SKM-1 (cell line): Measurements from ENCODE around the gene SPEN.

Experiments used
- DNase-seq: peaks from one replicate; lab custom pipeline; 2025; ENCODE audit not compliant: unreplicated experiment; lab: John Stamatoyannopoulos, UW

Gene SPEN

DNA sequence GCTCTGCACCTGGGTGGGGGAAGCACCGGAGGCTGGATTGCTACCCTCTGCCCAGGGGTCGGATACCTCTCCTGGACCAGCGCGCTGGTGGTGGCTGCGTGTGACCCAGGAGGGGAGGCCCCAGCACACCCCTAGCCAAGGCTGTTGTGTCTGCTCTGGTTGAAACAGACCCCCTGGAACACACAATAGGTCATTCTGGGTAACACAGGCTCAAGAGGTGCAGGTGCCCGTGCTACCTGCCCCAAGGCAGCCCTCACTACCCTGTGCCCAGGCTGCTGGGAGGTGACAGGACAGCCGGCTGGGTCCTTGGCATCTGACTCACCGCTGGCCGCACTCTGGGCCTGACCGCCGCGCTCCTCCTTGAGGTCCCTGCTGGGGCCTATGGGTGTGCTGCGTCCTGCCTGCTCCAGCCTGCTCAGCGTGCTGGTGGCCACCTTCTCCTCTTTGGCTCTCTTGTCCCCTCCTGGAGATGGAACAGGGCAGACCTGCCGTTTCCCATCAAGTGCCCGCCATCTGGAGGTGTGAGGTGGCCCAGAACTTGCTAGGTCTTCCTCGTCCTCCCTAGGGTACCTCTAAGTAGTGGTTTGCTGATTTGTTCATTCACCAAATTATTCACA is 98.4 kb downstream of the SPEN start:
- DNase-seq: no peak

- DNase-seq: no peak
These were observed 99.3 kb downstream of the SPEN start for GRCh38 chr1:15946571-15947381.

GRCh38 chr1:15947382-15948090 is 100.0 kb downstream of the SPEN start:
- no peak for DNase-seq

- no peak for DNase-seq
These were observed 100.6 kb downstream of the SPEN start for GRCh38 chr1:15948091-15948591.

GRCh38 chr1:15948595-15949452 is 101.3 kb downstream of the SPEN start:
- no peak for DNase-seq

GRCh38 chr1:15949453-15950245 is 102.1 kb downstream of the SPEN start:
- DNase-seq: no peak

DNA sequence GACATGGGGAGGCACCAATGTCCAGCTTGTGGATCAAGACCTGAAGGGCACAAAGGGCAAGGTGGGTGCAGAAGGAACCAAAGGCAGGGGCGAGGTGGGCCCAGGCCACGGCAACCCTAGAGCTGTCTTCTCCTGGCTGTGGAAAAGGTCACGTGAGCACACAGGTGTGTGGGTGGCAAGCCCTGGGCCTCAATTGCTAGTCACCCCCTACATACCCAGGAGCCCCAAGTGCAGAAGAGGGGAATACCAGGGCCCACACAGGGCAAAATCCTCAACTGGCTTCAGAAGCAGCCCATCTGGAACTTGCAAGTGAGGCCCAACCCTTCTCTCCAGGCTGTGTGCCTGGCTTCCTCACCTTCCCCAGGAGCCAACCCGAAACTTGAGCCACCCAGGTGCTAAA is 102.8 kb downstream of the SPEN start:
- no peak for DNase-seq

GRCh38 chr1:15950763-15951295 is 103.3 kb downstream of the SPEN start:
- DNase-seq: no peak

DNA sequence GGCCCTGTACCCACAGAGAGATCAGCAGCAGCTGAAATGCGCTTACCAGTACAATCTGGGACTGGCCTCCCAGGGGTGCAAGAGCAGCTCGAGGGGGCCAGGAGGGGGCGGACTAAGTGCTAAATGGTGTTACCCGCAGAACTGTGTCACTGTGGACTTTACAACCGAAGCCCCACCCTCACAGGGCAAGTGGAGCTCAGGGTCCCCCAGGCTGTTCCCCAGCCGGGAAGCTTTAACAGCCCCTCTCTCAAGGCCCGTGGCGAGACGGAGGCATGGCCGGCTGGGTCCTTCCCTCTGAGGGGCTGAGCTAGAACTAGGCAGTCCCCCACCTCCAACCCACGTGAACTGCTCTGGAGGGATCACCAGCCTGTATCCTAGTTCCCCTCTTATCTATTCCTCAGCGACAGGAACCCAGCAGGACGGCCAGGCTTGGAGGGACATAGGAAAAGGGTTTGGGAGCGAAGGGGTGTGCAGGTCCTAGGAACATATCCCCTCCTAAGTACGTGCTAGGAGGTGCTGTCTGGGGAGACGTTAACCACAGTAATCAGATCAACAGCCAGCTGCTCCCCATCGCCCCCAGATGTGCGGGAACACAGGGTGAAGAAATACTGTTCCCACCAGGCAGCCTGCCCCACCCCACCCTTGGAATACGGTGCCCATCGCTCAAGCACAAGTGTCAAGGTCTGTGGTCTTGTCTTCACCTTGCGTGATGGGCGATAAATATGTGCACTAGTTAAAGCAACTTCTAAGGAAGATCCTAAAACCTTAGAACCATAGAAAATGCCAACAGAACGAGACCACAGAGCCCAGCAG is 104.0 kb downstream of the SPEN start:
- DNase-seq: no peak

GRCh38 chr1:15952317-15953258 is 105.1 kb downstream of the SPEN start:
- no peak for DNase-seq

GRCh38 chr1:15953294-15953771 is 105.8 kb downstream of the SPEN start:
- DNase-seq: no peak

GRCh38 chr1:15953791-15954241 is 106.3 kb downstream of the SPEN start:
- no peak for DNase-seq

- DNase-seq: no peak
These were observed 106.8 kb downstream of the SPEN start for GRCh38 chr1:15954316-15954715.

DNA sequence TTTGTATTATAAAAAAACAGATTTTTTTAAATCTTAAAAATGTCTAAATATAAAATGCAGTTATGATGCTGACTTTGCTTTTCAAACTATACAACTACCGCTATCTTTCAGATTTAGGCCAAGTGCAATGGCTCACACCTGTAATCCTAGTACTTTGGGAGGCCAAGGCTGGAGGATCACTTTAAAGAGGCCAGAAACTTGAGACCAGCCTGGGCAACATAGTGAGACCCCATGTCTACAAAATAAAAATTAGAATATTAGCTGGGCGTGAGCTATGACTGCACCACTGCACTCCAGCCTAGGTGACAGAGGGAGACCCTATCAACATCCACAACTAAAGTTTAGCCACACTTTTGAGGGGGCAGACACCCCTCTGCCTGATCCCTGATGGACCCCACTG is 108.0 kb downstream of the SPEN start:
- no peak for DNase-seq

- no peak for DNase-seq
These were observed 108.6 kb downstream of the SPEN start for GRCh38 chr1:15956150-15956549.

DNA sequence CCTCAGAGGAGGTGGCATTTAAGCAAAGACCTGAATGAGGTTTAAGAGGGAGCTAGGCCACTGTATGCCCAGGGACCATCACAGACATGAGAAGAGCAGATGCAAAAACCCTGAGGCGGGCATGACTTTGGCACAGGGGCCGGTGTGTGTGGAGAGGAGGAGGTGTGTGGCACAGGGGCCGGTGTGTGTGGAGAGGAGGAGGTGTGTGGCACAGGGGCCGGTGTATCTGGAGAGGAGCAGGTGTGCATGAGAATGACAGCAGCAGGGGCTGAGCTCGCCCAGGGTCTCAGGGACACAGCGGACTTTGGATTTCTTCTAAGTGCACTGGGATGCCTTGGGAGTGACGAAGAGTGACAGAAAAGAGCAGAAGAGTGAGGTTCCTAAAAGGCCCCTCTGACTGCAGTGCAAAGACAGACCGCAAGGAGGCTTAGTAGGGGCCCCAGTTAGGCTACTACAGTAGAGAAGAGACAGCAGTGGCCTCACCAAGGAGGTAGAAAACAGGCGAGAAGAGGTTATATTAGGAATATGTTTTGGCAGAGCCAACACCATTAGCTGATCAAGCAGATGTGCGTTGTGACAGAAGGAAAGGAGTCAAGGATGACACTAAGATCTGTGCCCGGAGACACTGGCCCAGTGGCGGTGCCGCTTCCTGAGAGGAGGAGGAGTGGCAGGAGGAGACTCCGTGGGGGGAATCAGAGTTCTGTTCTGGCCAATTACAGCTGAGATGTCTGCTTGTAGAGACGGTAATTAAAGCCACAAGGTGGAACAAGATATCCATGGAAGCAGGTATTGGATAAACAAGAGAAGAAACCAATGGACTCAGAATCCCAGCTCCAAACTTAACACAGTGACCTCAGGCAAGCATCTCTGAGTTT is 110.0 kb downstream of the SPEN start:
- DNase-seq: no peak

DNA sequence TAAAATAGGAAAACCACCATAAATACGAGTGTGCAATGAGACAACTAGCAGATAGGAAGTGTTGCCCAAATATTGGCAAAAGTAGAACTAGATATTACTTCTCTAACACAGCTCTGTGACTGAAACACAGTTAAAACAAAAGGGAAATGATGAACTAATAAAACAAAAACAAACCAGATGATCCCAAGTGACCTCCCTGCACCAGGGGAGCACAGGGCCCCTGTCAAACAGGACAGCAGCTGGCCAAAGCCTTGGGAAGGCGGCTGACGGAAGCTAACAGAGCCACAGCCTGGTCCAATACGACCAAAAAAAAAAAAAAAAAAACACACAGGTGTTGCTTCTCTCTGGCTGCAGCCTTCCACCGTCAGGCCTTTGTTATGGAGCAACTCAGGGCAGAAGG is 110.6 kb downstream of the SPEN start:
- no peak for DNase-seq
